H9 (cell line): Measurements from ENCODE around the gene CHIT1. TPM values are rescaled to one million over a fixed set of nuclear protein-coding genes. Genes with fewer than 3 reads are reported as not detected.

Source experiments
- DNase-seq: peaks from one replicate; pipeline ENCODE4 v3.0.0-alpha.2; 2017
- H2AFZ ChIP-seq: one replicate; pipeline ENCODE4 v1.6.1; 2013; ENCODE audit warnings: mild to moderate bottlenecking, low read length, control low read depth, moderate library complexity
- H2AK5ac ChIP-seq: 2 replicates; pipeline ENCODE4 v1.6.1; 2013; ENCODE audit warnings: low read length, control low read depth, mixed read lengths; ENCODE audit not compliant: insufficient read length
- H2BK120ac ChIP-seq: one replicate; pipeline ENCODE4 v1.6.1; 2013; ENCODE audit warnings: low read depth, mild to moderate bottlenecking, low read length, control low read depth, inconsistent platforms; ENCODE audit not compliant: poor library complexity, severe bottlenecking
- H2BK12ac ChIP-seq: 2 replicates; pipeline ENCODE4 v1.6.1; 2013; ENCODE audit warnings: low read length, control low read depth, mixed read lengths, low read depth; ENCODE audit not compliant: insufficient read length
- H2BK15ac ChIP-seq: 2 replicates; pipeline ENCODE4 v1.6.1; 2013; ENCODE audit warnings: low read depth, low read length, control low read depth
- H2BK20ac ChIP-seq: one replicate; pipeline ENCODE4 v1.6.1; 2013; ENCODE audit warnings: low read depth, mild to moderate bottlenecking, low read length, control low read depth, inconsistent platforms; ENCODE audit not compliant: poor library complexity, severe bottlenecking
- H2BK5ac ChIP-seq: 2 replicates; pipeline ENCODE4 v1.6.1; 2013; ENCODE audit warnings: low read length, control low read depth, mixed read lengths; ENCODE audit not compliant: insufficient read length
- H3K14ac ChIP-seq: 2 replicates; pipeline ENCODE4 v1.6.1; 2013; ENCODE audit warnings: low read length, control low read depth; ENCODE audit not compliant: insufficient read depth
- H3K18ac ChIP-seq: 2 replicates; pipeline ENCODE4 v1.6.1; 2013; ENCODE audit warnings: low read depth, mild to moderate bottlenecking, mixed read lengths, low read length, control low read depth; ENCODE audit not compliant: insufficient read length
- H3K23ac ChIP-seq: 2 replicates; pipeline ENCODE4 v1.6.1; 2013; ENCODE audit warnings: low read length, control low read depth, mixed read lengths, low read depth; ENCODE audit not compliant: insufficient read length
- H3K23me2 ChIP-seq: 2 replicates; pipeline ENCODE4 v1.6.1; 2013; ENCODE audit warnings: low read depth, mild to moderate bottlenecking, mixed read lengths, low read length, control low read depth; ENCODE audit not compliant: insufficient read length, poor library complexity, severe bottlenecking
- H3K27ac ChIP-seq: 2 replicates; pipeline ENCODE4 v1.5.1; 2013; ENCODE audit warnings: low read length, control low read depth, mixed read lengths, low read depth; ENCODE audit not compliant: insufficient read length
- H3K27me3 ChIP-seq: 2 replicates; pipeline ENCODE4 v1.6.1; 2013; ENCODE audit warnings: low read length, control low read depth, inconsistent platforms; ENCODE audit not compliant: insufficient read depth
- H3K4ac ChIP-seq: 2 replicates; pipeline ENCODE4 v1.6.1; 2013; ENCODE audit warnings: low read depth, mild to moderate bottlenecking, control low read depth, inconsistent platforms, low read length, moderate library complexity
- H3K4me1 ChIP-seq: 2 replicates; pipeline ENCODE4 v1.6.1; 2013; ENCODE audit warnings: low read length, control low read depth, inconsistent platforms; ENCODE audit not compliant: insufficient read depth
- H3K4me2 ChIP-seq: 2 replicates; pipeline ENCODE4 v1.6.1; 2013; ENCODE audit warnings: low read length, control low read depth, mixed read lengths; ENCODE audit not compliant: insufficient read length, insufficient read depth
- H3K56ac ChIP-seq: 2 replicates; pipeline ENCODE4 v1.6.1; 2013; ENCODE audit warnings: low read depth, mild to moderate bottlenecking, mixed read lengths, low read length, control low read depth; ENCODE audit not compliant: insufficient read length
- H3K79me1 ChIP-seq: 2 replicates; pipeline ENCODE4 v1.6.1; 2013; ENCODE audit warnings: low read depth, mild to moderate bottlenecking, moderate library complexity, low read length, control low read depth, inconsistent platforms; ENCODE audit not compliant: insufficient read depth, poor library complexity, severe bottlenecking
- H3K79me2 ChIP-seq: 2 replicates; pipeline ENCODE4 v1.6.1; 2013; ENCODE audit warnings: low read length, control low read depth, inconsistent platforms; ENCODE audit not compliant: insufficient read depth
- H3K9ac ChIP-seq: 2 replicates; pipeline ENCODE4 v1.6.1; 2013; ENCODE audit warnings: low read length, control low read depth, mixed read lengths; ENCODE audit not compliant: insufficient read length; ENCODE audit errors: extremely low read depth
- H3K9me3 ChIP-seq: one replicate; pipeline ENCODE4 v1.6.1; 2013; ENCODE audit warnings: low read depth, low read length, inconsistent platforms; ENCODE audit not compliant: control insufficient read depth
- H3T11ph ChIP-seq: one replicate; pipeline ENCODE4 v1.6.1; 2013; ENCODE audit warnings: mild to moderate bottlenecking, low read length, control low read depth, inconsistent platforms
- H4K20me1 ChIP-seq: one replicate; pipeline ENCODE4 v1.6.1; 2013; ENCODE audit not compliant: control insufficient read depth, insufficient read length, insufficient read depth
- H4K5ac ChIP-seq: 2 replicates; pipeline ENCODE4 v1.6.1; 2013; ENCODE audit warnings: low read depth, mild to moderate bottlenecking, mixed read lengths, low read length, control low read depth; ENCODE audit not compliant: insufficient read length
- H4K8ac ChIP-seq: replicated peaks from 2 replicates; pipeline ENCODE4 v1.6.1; 2013; ENCODE audit warnings: low read length, control low read depth, mixed read lengths, low read depth; ENCODE audit not compliant: insufficient read length
- H4K91ac ChIP-seq: 2 replicates; pipeline ENCODE4 v1.6.1; 2013; ENCODE audit warnings: low read depth, mild to moderate bottlenecking, moderate library complexity, mixed read lengths, low read length, control low read depth; ENCODE audit not compliant: insufficient read length
- H3K27ac Mint-ChIP-seq, 3 experiments: 2 replicates in 2 of 3; 3 replicates in 1 of 3; pipeline ENCODE4 v1.8.0; 2020 to 2021; ENCODE audit warnings: mixed read lengths in 3 of 3, mild to moderate bottlenecking in 1 of 3, moderate library complexity in 1 of 3
- H3K27me3 Mint-ChIP-seq: 2 replicates; pipeline ENCODE4 v1.8.0; 2021; ENCODE audit warnings: low read depth, mild to moderate bottlenecking, moderate library complexity, mixed read lengths
- H3K36me3 Mint-ChIP-seq, 3 experiments: 2 replicates in 2 of 3; 3 replicates in 1 of 3; pipeline ENCODE4 v1.8.0; 2020 to 2021; ENCODE audit warnings: low read depth in 3 of 3, mixed read lengths in 3 of 3; ENCODE audit not compliant: insufficient read depth in 1 of 3
- H3K4me1 Mint-ChIP-seq, 2 experiments: 2 replicates each; pipeline ENCODE4 v1.8.0; 2020; ENCODE audit warnings: mixed read lengths in 2 of 2
- H3K4me3 Mint-ChIP-seq, 2 experiments: 2 replicates in 1 of 2; 3 replicates in 1 of 2; pipeline ENCODE4 v1.8.0; 2020 to 2021; ENCODE audit warnings: mild to moderate bottlenecking in 2 of 2, mixed read lengths in 2 of 2, moderate library complexity in 1 of 2
- H3K9me3 Mint-ChIP-seq, 2 experiments: 2 replicates in 1 of 2; 3 replicates in 1 of 2; pipeline ENCODE4 v1.8.0; 2020; ENCODE audit warnings: mild to moderate bottlenecking in 2 of 2, mixed read lengths in 2 of 2, moderate library complexity in 1 of 2
- CTCF ChIP-seq: fragments of 200-600 bp; sonication (generic); conservative IDR thresholded peaks from 3 replicates; pipeline ENCODE4 v1.8.0; 2021; ENCODE audit warnings: antibody characterized with exemption, mild to moderate bottlenecking
- WGBS: extraction: QIAGEN DNeasy Blood & Tissue Kit; methylation state at CpG from one replicate; pipeline ENCODE4 v1.1.7; 2013; ENCODE audit warnings: missing lambda C conversion rate, low lambda C conversion rate, mixed read lengths; ENCODE audit not compliant: insufficient read length; ENCODE audit errors: extremely low coverage; 5-methylcytosine and 5-hydroxymethylcytosine counted together
- total RNA-seq: library from RNA; stranded (reverse); gene quantifications from 2 replicates; pipeline ENCODE4 v1.2.1, GENCODE V29; 2021

CHIT1 gene
- total RNA-seq, 1 experiment from 2014 or later = not detected

DNA sequence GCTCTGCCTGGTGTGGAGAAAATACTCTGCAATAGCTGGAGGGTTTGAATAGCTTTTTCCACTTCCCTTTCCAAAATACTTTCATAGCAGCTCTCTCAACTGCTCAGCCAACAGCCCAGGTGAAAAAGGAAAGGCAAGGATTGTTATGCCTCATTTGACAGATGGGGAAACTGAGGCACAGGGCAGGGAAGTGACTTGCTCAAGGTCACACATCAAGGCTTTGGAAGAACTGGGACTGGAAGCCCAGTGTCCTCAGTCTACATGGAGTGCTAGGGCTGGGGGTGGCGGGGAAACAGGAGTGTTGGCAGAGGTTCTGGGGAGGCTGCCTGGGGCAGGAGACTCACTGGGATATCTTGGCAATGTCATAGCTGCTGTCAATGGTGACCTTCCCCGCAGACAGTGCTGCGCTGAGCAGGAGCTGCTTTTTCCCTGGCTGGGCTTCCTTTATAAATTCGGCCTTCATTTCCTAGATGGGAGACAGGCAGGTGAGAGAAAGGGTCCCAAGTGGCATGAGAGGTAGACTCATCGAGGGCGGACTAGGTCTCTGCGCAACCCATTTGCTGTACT, 47.0 kb downstream of the CHIT1 start:
- Mint-ChIP-seq H3K4me3 (no peak overlapping the region), H3K36me3 (no peaks in the 10 kb centered on the region), H3K4me1 (peaks cover 39 to 51% of the 10 kb centered on the region in 2 experiments), H3K27me3 (no peaks in the 10 kb centered on the region; the same call in none of the 2 replicates), H3K27ac (no peak overlapping the region; a peak in 2 of 7 replicates), H3K9me3 (no peaks in the 10 kb centered on the region)
- Histone ChIP-seq H3K4ac (no peak overlapping the region), H3T11ph (no peak overlapping the region), H2AFZ (no peak overlapping the region), H2AK5ac (no peak overlapping the region), H3K18ac (no peak overlapping the region), H2BK20ac (no peak overlapping the region), H3K9me3 (no peaks in the 10 kb centered on the region), H3K27me3 (no peaks in the 10 kb centered on the region), H3K4me2 (no peak overlapping the region), H3K14ac (no peak overlapping the region), H3K4me1 (peaks cover 6% of the 10 kb centered on the region; the same call in 1 of the 2 replicates), H2BK15ac (no peak overlapping the region), H3K23me2 (peaks cover 3% of the 10 kb centered on the region), H2BK12ac (no peak overlapping the region), H2BK120ac (no peak overlapping the region), H3K23ac (no peak overlapping the region), H4K5ac (no peak overlapping the region), H4K20me1 (no peaks in the 10 kb centered on the region), H4K91ac (no peak overlapping the region), H4K8ac (no peak overlapping the region), H3K79me1 (no peaks in the 10 kb centered on the region), H3K9ac (no peak overlapping the region), H2BK5ac (no peak overlapping the region), H3K56ac (no peak overlapping the region), H3K79me2 (no peaks in the 10 kb centered on the region), H3K27ac (no peak overlapping the region)
- WGBS = no CpG with 5 or more reads among the region's 7 CpGs
- no peak for DNase-seq
- TF ChIP-seq CTCF = no peak
